ENCODE measurements around the gene SARM1.

DNA sequence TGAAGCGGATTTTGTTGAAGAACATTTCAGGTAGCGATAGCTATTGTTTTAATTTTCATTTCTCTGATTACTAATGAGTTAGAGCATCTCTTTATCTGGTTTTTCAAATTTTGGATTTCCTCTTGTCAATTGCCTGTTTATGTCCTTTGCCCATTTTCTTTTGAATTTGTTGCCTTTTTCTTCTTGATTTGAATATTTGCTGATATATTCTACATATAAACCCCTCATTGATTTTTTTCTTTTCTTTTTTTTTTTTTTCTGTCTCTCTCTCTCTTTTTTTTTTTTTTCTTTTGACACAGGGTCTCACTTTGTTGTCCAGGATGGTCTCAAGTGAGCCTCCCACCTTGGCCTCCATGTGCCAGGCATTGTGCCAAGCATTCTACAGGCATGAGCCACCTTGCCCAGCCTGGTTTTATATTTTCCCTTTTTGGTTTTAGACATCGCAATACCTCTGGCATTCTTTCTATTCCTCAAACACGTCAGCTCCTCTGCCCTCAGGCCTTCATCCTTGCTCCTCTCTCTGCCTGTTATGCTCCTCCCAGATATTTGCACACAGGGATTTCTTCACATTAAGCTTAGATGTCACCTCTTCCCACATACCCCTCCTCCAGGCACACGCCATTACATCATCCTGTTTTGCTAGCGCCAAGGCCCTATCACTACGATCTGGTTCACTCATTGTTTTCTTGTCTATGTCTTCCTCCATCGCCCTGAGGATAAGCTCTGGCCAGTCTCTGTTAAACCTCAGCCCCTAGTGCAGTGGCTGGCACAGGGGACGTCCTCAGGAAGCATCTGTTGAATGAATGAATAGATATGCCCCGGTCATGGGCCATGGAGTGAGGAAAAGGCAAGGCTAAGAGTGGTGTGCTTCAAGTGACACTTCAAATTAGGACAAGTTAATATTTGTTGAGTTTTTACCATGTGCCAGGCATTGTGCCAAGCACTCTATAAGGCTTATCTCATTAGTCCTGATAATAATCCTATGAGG lies 8.6 kb downstream of the SARM1 start:
- TF ChIP-seq, protein P1, sequence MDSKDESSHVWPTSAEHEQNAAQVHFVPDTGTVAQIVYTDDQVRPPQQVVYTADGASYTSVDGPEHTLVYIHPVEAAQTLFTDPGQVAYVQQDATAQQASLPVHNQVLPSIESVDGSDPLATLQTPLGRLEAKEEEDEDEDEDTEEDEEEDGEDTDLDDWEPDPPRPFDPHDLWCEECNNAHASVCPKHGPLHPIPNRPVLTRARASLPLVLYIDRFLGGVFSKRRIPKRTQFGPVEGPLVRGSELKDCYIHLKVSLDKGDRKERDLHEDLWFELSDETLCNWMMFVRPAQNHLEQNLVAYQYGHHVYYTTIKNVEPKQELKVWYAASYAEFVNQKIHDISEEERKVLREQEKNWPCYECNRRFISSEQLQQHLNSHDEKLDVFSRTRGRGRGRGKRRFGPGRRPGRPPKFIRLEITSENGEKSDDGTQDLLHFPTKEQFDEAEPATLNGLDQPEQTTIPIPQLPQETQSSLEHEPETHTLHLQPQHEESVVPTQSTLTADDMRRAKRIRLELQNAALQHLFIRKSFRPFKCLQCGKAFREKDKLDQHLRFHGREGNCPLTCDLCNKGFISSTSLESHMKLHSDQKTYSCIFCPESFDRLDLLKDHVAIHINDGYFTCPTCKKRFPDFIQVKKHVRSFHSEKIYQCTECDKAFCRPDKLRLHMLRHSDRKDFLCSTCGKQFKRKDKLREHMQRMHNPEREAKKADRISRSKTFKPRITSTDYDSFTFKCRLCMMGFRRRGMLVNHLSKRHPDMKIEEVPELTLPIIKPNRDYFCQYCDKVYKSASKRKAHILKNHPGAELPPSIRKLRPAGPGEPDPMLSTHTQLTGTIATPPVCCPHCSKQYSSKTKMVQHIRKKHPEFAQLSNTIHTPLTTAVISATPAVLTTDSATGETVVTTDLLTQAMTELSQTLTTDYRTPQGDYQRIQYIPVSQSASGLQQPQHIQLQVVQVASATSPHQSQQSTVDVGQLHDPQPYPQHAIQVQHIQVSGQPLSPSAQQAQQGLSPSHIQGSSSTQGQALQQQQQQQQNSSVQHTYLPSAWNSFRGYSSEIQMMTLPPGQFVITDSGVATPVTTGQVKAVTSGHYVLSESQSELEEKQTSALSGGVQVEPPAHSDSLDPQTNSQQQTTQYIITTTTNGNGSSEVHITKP (IDR thresholded peaks at IDR 0.05; ENCODE audit: partially characterized antibody): no peak
- TF ChIP-seq POLR2A (conservative IDR thresholded peaks at IDR 0.05) (no peak), POLR2AphosphoS5 (IDR thresholded peaks at IDR 0.05; ENCODE audit: control insufficient read depth, insufficient read depth, low read depth, low read length) (no peak), MCM5 (IDR thresholded peaks at IDR 0.05; ENCODE audit: low read depth) (no peak)
- TF ChIP-seq, protein P2, sequence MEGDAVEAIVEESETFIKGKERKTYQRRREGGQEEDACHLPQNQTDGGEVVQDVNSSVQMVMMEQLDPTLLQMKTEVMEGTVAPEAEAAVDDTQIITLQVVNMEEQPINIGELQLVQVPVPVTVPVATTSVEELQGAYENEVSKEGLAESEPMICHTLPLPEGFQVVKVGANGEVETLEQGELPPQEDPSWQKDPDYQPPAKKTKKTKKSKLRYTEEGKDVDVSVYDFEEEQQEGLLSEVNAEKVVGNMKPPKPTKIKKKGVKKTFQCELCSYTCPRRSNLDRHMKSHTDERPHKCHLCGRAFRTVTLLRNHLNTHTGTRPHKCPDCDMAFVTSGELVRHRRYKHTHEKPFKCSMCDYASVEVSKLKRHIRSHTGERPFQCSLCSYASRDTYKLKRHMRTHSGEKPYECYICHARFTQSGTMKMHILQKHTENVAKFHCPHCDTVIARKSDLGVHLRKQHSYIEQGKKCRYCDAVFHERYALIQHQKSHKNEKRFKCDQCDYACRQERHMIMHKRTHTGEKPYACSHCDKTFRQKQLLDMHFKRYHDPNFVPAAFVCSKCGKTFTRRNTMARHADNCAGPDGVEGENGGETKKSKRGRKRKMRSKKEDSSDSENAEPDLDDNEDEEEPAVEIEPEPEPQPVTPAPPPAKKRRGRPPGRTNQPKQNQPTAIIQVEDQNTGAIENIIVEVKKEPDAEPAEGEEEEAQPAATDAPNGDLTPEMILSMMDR (IDR thresholded peaks at IDR 0.05 in 2 of 3, conservative IDR thresholded peaks at IDR 0.05 in 1 of 3; ENCODE audit: insufficient read depth in 2 of 3, low read depth in 1 of 3, low read length in 3 of 3): no peak

All from K562 (cell line).